GM12873 (cell line): ENCODE data around the gene SERPINE2.

Source experiments
- TF ChIP-seq, protein P1 (sequence below): IDR thresholded peaks from 2 replicates; pipeline ENCODE4 v1.5.1; 2012; ENCODE audit warnings: low read depth, mild to moderate bottlenecking, moderate library complexity, low read length, control low read depth; ENCODE audit not compliant: insufficient read depth; ENCODE audit errors: missing control alignments

The SERPINE2 gene

GRCh38 chr2:223928113-223929006 is 110.7 kb downstream of the SERPINE2 start:
- TF ChIP-seq, protein P1, sequence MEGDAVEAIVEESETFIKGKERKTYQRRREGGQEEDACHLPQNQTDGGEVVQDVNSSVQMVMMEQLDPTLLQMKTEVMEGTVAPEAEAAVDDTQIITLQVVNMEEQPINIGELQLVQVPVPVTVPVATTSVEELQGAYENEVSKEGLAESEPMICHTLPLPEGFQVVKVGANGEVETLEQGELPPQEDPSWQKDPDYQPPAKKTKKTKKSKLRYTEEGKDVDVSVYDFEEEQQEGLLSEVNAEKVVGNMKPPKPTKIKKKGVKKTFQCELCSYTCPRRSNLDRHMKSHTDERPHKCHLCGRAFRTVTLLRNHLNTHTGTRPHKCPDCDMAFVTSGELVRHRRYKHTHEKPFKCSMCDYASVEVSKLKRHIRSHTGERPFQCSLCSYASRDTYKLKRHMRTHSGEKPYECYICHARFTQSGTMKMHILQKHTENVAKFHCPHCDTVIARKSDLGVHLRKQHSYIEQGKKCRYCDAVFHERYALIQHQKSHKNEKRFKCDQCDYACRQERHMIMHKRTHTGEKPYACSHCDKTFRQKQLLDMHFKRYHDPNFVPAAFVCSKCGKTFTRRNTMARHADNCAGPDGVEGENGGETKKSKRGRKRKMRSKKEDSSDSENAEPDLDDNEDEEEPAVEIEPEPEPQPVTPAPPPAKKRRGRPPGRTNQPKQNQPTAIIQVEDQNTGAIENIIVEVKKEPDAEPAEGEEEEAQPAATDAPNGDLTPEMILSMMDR, result no peak

DNA sequence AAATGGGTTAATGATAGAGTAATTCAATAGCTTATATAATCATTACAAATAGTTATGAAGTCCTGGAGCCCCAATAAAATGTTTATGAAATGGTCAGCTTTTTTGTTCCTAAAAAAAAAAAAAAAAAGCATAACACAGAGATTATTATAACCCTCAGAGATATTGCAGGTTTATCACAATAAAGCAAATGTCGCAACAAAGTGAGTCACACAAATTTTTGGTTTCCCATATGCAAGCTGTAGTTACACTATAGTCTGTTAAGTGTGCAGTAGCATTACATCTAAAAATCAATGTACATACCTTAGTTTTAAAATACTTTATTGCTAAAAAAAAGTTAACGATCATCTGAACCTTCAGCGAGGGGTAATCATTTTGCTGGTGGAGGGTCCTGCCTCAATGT is 114.0 kb downstream of the SERPINE2 start:
- TF ChIP-seq, protein P1, result no peak
